NT2/D1 (cell line): Measurements from ENCODE around the gene CELF4.
A peak's percentile ranks its signal among the peaks of the same experiment; 100 is the strongest.
"Not testable (repeated sequence)": the region's sequence is repeated elsewhere in the genome, so short reads cannot be mapped to it uniquely, and the experiment has no call there.

Experiments used
- DNase-seq: peaks from one replicate; pipeline ENCODE4 v3.0.0-alpha.2; 2011; ENCODE audit warnings: low read depth, low spot score
- H3K27me3 ChIP-seq: 2 replicates; pipeline ENCODE4 v1.6.0; 2011; ENCODE audit warnings: mild to moderate bottlenecking; ENCODE audit not compliant: insufficient read length, insufficient read depth
- H3K36me3 ChIP-seq: 2 replicates; pipeline ENCODE4 v1.6.1; 2011; ENCODE audit warnings: mild to moderate bottlenecking, low read length, mixed read lengths; ENCODE audit not compliant: insufficient read depth, insufficient read length
- H3K4me1 ChIP-seq: 2 replicates; pipeline ENCODE4 v1.5.1; 2011; ENCODE audit not compliant: insufficient read depth, insufficient read length
- H3K4me3 ChIP-seq: 2 replicates; pipeline ENCODE4 v1.5.1; 2011; ENCODE audit warnings: low read depth; ENCODE audit not compliant: insufficient read length
- H3K9ac ChIP-seq: 2 replicates; pipeline ENCODE4 v1.6.0; 2011; ENCODE audit warnings: low read depth; ENCODE audit not compliant: insufficient read length
- H3K9me3 ChIP-seq: 2 replicates; pipeline ENCODE4 v1.5.1; 2011; ENCODE audit warnings: mild to moderate bottlenecking, low read length; ENCODE audit not compliant: insufficient read depth
- SUZ12 ChIP-seq: IDR thresholded peaks from 2 replicates; pipeline ENCODE4 v1.6.1; 2011; ENCODE audit not compliant: insufficient read length, insufficient read depth; ENCODE audit errors: extremely low read depth
- YY1 ChIP-seq: IDR thresholded peaks from 2 replicates; pipeline ENCODE4 v1.6.1; 2011; ENCODE audit not compliant: insufficient read length, insufficient read depth
- ZNF274 ChIP-seq: IDR thresholded peaks from 2 replicates; pipeline ENCODE4 v1.6.1; 2011; ENCODE audit warnings: mild to moderate bottlenecking, low read depth, low read length

CELF4 gene

GRCh38 chr18:37362158-37362890 lies 203.3 kb downstream of the CELF4 start:
- Histone ChIP-seq H3K9me3 (no peaks in the 10 kb centered on the region), H3K27me3 (peaks cover 87% of the 10 kb centered on the region), H3K4me3 (no peak overlapping the region), H3K36me3 (no peaks in the 10 kb centered on the region), H3K4me1 (peaks cover 9% of the 10 kb centered on the region), H3K9ac (no peak overlapping the region)
- TF ChIP-seq SUZ12: no peak
- TF ChIP-seq YY1: no peak
- no peak for TF ChIP-seq ZNF274
- DNase-seq: peak; percentile 77

GRCh38 chr18:37361335-37362157 lies 204.1 kb downstream of the CELF4 start:
- Histone ChIP-seq H3K9me3 (no peaks in the 10 kb centered on the region), H3K4me1 (peaks cover 9% of the 10 kb centered on the region), H3K4me3 (no peak overlapping the region), H3K9ac (peak overlapping the region; percentile 21), H3K36me3 (no peaks in the 10 kb centered on the region), H3K27me3 (peaks cover 87% of the 10 kb centered on the region)
- TF ChIP-seq SUZ12: no peak
- no peak for TF ChIP-seq YY1
- TF ChIP-seq ZNF274: no peak
- no peak for DNase-seq

GRCh38 chr18:37358061-37358460 lies 207.5 kb downstream of the CELF4 start:
- Histone ChIP-seq H3K27me3 (peaks cover 61% of the 10 kb centered on the region), H3K4me1 (peaks cover 11% of the 10 kb centered on the region)
- not testable (repeated sequence) for H3K4me3 ChIP-seq, H3K9me3 ChIP-seq, H3K9ac ChIP-seq, DNase-seq, H3K36me3 ChIP-seq

GRCh38 chr18:37355772-37356171 lies 209.8 kb downstream of the CELF4 start:
- Histone ChIP-seq H3K36me3 (no peaks in the 10 kb centered on the region), H3K4me3 (no peak overlapping the region), H3K27me3 (peaks cover 60% of the 10 kb centered on the region), H3K9ac (no peak overlapping the region), H3K4me1 (peaks cover 2% of the 10 kb centered on the region), H3K9me3 (no peaks in the 10 kb centered on the region)
- TF ChIP-seq YY1: no peak
- no peak for TF ChIP-seq ZNF274
- no peak for TF ChIP-seq SUZ12
- no peak for DNase-seq

- no peaks in the 10 kb centered on the region for H3K9me3 ChIP-seq
- no peak for TF ChIP-seq YY1
- no peak for TF ChIP-seq ZNF274
- TF ChIP-seq SUZ12: no peak
- peaks cover 38% of the 10 kb centered on the region for H3K27me3 ChIP-seq
- no peak overlapping the region for H3K4me3 ChIP-seq
- no peak for DNase-seq
- no peak overlapping the region for H3K9ac ChIP-seq
- H3K36me3 ChIP-seq: no peaks in the 10 kb centered on the region
- H3K4me1 ChIP-seq: peaks cover 7% of the 10 kb centered on the region
These were observed 214.5 kb downstream of the CELF4 start for GRCh38 chr18:37351110-37351509.

GRCh38 chr18:37348729-37349128 lies 216.9 kb downstream of the CELF4 start:
- Histone ChIP-seq H3K4me1 (peaks cover 10% of the 10 kb centered on the region), H3K9ac (no peak overlapping the region), H3K9me3 (no peaks in the 10 kb centered on the region), H3K36me3 (no peaks in the 10 kb centered on the region), H3K27me3 (peaks cover 47% of the 10 kb centered on the region), H3K4me3 (no peak overlapping the region)
- no peak for TF ChIP-seq ZNF274
- no peak for DNase-seq

GRCh38 chr18:37346048-37346447 lies 219.6 kb downstream of the CELF4 start:
- H3K4me1 ChIP-seq: peaks cover 14% of the 10 kb centered on the region
- H3K4me3 ChIP-seq: no peak overlapping the region
- TF ChIP-seq ZNF274 (no peak), SUZ12 (no peak), YY1 (no peak)
- H3K27me3 ChIP-seq: peaks cover 45% of the 10 kb centered on the region
- DNase-seq: no peak
- no peaks in the 10 kb centered on the region for H3K36me3 ChIP-seq
- H3K9me3 ChIP-seq: no peaks in the 10 kb centered on the region
- H3K9ac ChIP-seq: no peak overlapping the region
